Measurements from ENCODE around the gene SLC7A6. TPM values are rescaled to one million over a fixed set of nuclear protein-coding genes. Genes with fewer than 3 reads are reported as not detected.

Gene SLC7A6
- total RNA-seq, 1 experiment from 2014 or later, result 17.4 TPM

DNA sequence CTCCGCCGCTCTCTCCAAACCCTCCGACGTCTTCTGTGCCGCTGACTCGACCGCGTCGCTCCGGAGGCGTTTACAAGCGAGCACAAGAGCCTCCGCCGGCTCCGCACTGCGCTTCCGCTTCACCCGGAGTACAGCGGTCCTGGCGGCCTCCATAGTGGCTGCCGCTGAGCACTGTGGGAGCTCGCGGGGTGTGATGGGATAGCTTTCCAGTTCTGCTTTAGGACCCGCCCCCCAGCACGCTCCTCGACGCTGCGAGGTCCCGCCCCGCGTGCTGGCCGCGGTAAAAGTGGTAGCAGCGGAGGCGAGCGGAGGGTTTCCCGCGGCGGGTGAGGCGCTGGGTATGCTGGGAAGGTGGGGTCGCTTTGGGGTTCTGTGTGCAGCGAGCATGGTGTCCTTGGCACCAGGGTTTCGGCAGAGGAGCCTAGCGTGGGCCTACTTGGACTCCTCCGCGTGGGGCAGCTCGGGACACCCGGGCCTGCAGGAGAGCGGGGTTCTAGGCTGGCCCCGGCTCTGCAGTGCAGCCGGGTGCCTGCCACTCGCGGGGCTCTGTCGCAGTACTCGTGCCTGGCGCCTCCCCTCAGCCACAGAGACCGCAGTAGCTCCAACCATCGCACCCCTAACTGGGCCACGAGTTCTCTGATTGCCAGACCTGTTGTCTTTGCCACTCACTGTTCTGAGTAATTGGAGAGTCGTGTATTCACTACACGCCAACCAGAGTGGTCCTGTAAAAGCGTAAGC, 46.6 kb downstream of the SLC7A6 start, which contains the start of the genes PRMT7 and SLC7A6OS:
PRMT7 (plus strand) TSS at position 246 of the 738 bp plus-strand sequence. CDS start 4,961 bp downstream, outside the sequence.
SLC7A6OS (minus strand) TSS at position 173 of the 738 bp plus-strand sequence; CDS start at position 153, 20 bp downstream.
- Histone ChIP-seq H3K36me3 (no peaks in the 10 kb centered on the region; the same call in none of the 2 replicates), H3K4me3 (peak within 1 kb of the TSS; percentile 81), H3K27me3 (no peaks in the 10 kb centered on the region), H3K9me3 (replicated peaks) (no peaks in the 10 kb centered on the region), H3K4me1 (no peaks in the 10 kb centered on the region), H3K27ac (peak within 1 kb of the TSS; percentile 78)
- peak; percentile 89 for DNase-seq

DNA sequence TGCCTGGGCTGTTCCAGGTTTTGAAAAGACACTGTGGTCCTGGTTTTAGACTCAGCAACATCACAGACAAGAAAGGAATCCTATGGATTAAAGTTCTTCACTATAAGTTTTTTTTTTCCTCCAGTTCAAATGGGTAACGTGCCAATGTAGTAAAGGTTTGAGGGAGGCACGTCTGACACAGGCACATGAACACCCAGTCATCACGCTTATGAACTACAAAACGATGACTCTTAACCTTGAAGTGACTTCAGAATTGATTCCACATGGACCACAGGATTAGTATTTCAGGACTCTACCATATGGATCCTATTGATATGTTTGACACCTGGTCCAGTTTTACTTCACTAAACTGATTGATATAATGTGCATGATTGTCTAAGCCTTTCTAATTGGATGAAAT, 48.8 kb downstream of the SLC7A6 start:
- no peaks in the 10 kb centered on the region; the same call in none of the 2 replicates for H3K36me3 ChIP-seq
- H3K4me1 ChIP-seq, result no peaks in the 10 kb centered on the region
- DNase-seq, result no peak

DNA sequence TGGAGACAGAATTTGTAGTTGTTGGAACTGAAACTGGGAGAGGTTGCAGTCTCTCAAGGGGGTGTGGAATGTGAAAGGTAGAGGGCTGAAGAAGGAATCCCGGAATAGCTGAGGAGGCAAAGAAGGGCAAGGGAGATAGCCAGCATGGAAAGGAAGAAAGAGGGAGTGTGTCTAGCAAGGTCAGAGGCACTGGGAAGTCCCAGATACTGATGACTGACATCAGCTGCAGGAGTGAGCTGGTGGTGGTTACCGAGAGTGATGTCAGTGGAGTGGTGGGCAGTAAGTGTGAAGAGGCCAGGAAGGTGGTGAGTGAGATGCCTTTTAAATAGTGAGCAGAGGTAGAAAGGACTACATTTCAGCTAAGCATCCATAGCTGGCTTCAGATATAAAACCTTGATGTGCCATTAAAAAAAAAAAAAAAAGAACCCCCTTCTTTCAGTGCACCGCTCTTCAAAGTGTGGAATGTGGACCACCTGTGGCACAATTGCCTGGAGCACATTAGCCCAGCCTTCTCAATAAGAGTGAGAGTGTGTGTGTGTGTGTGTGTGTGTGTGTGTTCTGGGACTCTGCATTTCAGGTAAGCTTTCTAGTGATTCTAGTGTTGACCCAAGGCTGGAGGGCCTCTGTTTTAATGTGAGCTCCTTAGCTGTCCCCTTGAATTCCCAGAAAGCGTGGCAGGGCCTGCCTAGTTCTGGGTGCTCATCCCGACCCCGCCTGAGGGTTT, 55.0 kb downstream of the SLC7A6 start:
- no peak overlapping the region for H3K4me3 ChIP-seq
- no peaks in the 10 kb centered on the region for H3K9me3 ChIP-seq (replicated peaks)
- H3K27ac ChIP-seq, result no peak overlapping the region
- H3K36me3 ChIP-seq, result no peaks in the 10 kb centered on the region
- H3K4me1 ChIP-seq, result no peaks in the 10 kb centered on the region
- no peaks in the 10 kb centered on the region for H3K27me3 ChIP-seq
- no peak for DNase-seq

More for the DNA sequence above, 48.8 kb downstream of the SLC7A6 start:
- no peak overlapping the region for H3K4me3 ChIP-seq
- no peaks in the 10 kb centered on the region for H3K9me3 ChIP-seq (replicated peaks)
- H3K27me3 ChIP-seq, result no peaks in the 10 kb centered on the region
- no peak overlapping the region for H3K27ac ChIP-seq

DNA sequence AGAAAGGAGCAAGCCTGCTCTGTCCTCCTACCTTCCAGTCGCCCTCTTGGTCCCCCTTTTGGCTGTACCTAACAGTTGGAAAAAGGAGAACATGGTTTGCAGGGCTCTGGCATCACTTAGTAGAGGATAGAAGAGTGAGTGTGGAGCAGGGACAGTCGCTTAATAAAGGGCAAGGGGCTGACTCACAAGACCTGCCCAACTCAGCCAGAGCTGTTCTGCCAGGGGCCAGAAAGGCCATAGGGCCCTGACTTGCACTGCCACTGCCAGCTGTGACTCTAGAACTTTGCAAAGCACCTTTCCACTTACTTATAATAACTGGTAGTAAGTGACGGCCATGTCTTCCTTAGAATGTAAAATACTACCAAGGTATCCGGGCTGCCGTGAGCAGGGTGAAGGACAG, 60.0 kb downstream of the SLC7A6 start:
- Histone ChIP-seq H3K36me3 (peaks cover 3% of the 10 kb centered on the region; the same call in 1 of the 2 replicates), H3K4me1 (no peaks in the 10 kb centered on the region; the same call in 1 of the 2 replicates), H3K27ac (no peak overlapping the region), H3K4me3 (no peak overlapping the region), H3K9me3 (replicated peaks) (no peaks in the 10 kb centered on the region), H3K27me3 (no peaks in the 10 kb centered on the region)
- DNase-seq, result no peak

DNA sequence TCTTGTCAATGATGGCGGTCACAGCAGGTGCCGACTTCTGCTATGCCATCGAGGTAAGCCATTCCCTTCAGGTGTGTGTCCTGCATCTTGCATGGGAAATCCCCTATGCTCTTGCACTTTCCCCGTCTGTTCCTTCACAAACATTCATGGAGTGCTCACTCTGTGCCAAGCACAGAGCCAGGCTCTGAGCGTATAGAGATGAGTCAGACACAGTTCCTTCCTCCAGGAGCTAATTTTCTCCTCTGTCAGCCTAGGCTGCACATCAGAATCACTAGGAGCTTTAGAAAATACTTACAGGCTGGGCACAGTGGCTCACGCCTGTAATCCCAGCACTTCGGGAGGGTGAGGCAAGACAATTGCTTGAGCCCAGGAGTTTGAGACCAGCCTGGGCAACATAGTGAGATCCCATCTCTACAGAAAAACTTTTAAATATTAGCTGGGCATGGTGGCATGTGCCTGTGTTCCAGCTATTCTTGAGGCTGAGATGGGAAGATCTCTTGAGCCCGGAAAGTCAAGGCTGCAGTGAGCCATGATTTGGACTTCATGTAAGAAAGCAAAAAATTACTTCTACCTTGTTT, 60.5 kb downstream of the SLC7A6 start:
- Histone ChIP-seq H3K4me1 (no peaks in the 10 kb centered on the region; the same call in 1 of the 2 replicates), H3K4me3 (no peak overlapping the region), H3K36me3 (peaks cover 3% of the 10 kb centered on the region; the same call in 1 of the 2 replicates), H3K9me3 (replicated peaks) (no peaks in the 10 kb centered on the region), H3K27me3 (no peaks in the 10 kb centered on the region), H3K27ac (no peak overlapping the region)
- no peak for DNase-seq

DNA sequence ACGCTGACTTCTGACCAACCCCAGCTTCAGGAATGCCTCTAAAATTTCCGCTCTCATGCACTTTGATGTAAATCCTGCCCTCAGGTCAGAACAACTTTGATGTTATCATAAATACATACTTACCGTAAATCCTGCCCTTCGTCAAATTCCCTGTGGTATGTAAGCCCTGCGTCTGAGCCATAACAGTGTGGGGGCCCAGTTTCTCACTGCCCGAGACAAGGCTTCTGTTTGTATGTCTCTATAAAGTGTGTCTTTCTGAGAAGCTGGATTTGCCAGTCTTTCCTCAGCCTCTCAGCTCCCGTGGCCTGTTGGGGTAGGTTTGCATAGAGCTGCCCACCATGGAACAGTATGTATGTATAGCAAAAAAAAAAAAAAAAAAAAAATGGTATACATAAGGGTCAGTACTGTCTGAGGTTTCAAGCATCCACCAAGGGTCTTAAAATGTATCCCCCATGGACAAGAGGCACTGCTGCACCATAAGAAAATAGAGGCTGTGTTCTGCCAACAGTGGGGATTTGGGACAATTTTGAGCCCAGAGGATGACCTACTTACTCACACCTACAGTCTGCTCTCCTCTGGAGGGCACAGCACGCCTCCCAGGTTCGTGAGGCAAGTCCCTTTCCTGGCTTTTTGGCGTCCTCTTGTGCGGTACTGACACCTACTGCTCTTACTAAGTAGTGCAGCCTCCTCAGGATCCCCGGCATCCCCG, 64.0 kb downstream of the SLC7A6 start:
- Histone ChIP-seq H3K36me3 (peaks cover 3% of the 10 kb centered on the region; the same call in 1 of the 2 replicates), H3K9me3 (replicated peaks) (no peaks in the 10 kb centered on the region), H3K4me1 (no peaks in the 10 kb centered on the region; the same call in 1 of the 2 replicates), H3K27ac (no peak overlapping the region), H3K4me3 (no peak overlapping the region), H3K27me3 (no peaks in the 10 kb centered on the region)
- peak; percentile 72 to 82 for DNase-seq

DNA sequence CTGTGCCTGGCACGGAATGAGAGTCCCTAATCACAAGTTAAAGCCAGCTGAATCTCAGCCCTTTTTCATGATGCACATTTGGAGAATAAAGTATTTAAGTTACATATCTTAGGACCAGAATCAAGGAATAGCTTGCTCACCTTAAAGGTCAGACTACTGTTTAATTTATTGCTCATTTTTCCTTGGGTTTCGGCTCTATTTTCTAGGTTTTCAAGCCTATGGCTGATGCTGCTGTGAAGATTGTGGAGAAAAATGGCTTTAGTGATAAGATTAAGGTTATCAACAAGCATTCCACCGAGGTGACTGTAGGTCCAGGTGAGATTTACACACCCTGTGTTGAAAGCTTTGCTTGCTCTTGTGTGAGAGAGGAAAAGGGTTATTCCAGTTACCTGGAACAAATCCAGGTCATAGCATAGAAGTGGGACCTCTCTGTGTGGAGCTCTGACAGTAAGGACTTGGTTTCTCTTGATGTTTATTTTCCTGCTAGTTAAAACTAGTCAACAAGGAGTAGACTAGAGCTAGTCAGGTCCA, 64.6 kb downstream of the SLC7A6 start:
- no peak for DNase-seq

DNA sequence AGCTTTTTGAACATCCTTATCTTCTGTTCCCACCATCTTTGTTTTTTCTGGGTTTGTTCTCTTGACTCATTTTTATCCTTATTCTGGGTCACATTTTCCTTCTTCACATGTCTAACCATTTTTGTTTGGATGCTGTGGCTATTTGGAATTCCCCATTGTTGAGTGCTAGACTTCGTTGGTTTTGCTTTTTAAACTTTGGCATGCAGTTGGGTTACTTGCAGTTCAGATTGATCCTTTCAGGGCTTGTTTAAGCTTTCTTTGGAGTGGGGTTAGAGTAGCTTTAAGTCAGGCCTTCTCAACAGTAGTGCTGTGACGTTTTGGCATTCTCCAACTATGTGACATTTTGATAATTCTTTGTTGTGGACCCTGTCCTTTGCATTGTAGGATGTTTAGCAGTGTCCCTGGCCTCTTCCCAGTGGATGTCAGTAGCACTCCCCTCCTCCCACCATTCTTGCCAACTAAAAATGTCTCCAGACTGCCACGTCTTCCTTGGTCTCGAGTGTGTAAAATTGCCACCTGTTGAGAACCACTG, 67.6 kb downstream of the SLC7A6 start:
- Histone ChIP-seq H3K27me3 (no peaks in the 10 kb centered on the region), H3K27ac (no peak overlapping the region), H3K36me3 (0 out of 2 replicates have a peak, but pooled peaks cover 3% of the 10 kb centered on the region), H3K4me1 (no peaks in the 10 kb centered on the region; the same call in 1 of the 2 replicates), H3K9me3 (replicated peaks) (no peaks in the 10 kb centered on the region), H3K4me3 (no peak overlapping the region)
- DNase-seq, result no peak

More for the DNA sequence above, 64.6 kb downstream of the SLC7A6 start:
- H3K9me3 ChIP-seq (replicated peaks), result no peaks in the 10 kb centered on the region
- H3K4me1 ChIP-seq, result no peaks in the 10 kb centered on the region; the same call in 1 of the 2 replicates
- no peaks in the 10 kb centered on the region for H3K27me3 ChIP-seq
- no peak overlapping the region for H3K27ac ChIP-seq
- peaks cover 3% of the 10 kb centered on the region; the same call in 1 of the 2 replicates for H3K36me3 ChIP-seq
- H3K4me3 ChIP-seq, result no peak overlapping the region

DNA sequence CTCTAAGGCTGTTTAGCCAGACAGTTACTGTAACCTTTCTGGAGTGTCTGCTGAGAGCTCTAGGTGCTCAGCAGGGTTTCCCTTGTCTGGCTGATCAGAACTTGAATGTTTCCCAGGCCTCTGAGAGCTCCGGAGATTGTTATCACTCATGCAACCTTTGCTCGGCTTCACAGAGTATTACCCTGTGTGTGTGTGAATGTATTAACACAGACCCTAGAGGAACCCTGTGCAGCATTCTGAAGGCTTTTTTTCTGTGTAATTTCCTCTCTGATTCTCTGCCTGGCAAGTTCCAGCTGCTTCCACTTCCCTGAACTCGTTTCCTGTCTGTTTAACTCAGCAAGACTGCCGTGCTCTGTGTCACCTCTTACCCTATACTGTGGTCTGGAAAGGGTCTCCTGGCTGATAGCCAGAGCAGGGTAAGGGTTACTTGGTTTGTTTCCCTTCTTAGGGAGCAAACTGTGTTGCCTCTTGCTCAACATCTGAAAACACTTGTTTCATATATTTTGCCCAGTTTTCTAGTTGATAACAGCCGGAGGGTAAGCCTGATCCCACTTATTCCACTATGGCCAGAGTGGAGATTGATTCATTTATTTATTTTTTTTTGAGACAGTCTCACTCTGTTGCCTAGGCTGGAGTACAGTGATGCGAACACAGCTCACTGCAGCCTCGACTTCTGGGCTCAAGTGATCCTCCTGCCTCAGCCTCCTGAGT, 68.2 kb downstream of the SLC7A6 start:
- H3K36me3 ChIP-seq, result 0 out of 2 replicates have a peak, but pooled peaks cover 3% of the 10 kb centered on the region
- no peak overlapping the region for H3K27ac ChIP-seq
- H3K9me3 ChIP-seq (replicated peaks), result no peaks in the 10 kb centered on the region
- no peak for DNase-seq
- no peak overlapping the region for H3K4me3 ChIP-seq
- no peaks in the 10 kb centered on the region for H3K27me3 ChIP-seq
- no peaks in the 10 kb centered on the region; the same call in 1 of the 2 replicates for H3K4me1 ChIP-seq

DNA sequence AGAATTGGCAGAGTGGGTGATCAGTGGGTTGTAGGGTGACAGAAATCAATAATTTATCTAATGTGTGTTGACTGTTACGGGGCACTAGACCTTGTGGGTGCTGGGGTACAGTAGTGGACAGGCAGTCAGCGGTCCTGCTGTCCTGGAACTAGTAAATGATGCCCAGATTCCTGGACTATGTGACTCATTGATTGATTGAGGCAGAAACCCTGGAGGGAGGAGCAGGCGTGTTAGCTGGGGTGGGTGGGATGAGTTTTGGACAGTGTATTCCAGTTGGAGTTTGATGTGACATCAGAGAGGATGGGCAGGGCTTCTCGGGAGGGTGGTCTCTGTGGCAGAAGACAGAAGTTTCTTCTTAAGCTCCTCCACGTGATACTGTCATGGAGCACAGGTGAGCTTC, 70.8 kb downstream of the SLC7A6 start:
- H3K9me3 ChIP-seq (replicated peaks), result no peaks in the 10 kb centered on the region
- no peak for DNase-seq
- H3K27me3 ChIP-seq, result no peaks in the 10 kb centered on the region
- H3K27ac ChIP-seq, result no peak overlapping the region
- H3K36me3 ChIP-seq, result no peaks in the 10 kb centered on the region
- no peak overlapping the region for H3K4me3 ChIP-seq
- H3K4me1 ChIP-seq, result no peaks in the 10 kb centered on the region

DNA sequence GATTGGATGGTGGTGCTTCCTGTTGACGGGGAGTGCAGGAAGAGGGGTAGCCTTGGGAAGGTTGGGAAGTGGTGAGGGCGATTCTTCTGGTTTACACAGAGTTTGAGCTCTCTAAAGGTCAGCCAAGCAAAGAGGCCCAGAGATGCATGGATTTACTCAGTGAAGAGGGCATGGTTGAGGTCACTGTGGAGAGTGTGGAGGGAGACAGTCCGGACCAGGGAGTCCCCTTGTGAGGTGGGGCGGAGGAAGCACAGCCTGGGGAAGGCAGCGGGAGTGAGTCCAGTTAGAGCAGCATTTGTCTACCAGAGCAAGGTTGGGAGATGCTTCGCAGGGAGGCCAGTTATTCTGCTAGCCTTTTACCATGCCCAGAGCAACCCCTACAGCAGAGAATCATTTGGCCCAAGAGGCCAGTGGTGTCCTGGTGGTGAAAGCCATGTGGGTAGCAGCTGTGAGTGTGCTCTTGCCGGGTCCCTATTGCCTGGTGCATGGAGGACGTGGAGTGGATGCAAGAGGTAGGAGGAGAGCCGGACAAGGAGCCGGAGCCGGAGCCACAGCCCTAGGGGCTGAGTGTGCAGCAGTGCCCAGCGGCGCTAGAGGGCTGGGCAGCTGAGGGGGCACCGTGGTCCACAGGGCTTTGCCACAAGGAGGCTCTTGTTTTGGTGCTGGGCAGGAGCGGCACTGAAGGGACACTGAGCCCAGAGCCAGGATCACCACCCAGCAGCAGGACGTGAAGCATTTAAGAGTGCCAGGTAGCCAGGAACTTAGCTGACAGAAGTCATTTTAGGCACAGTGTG, 74.2 kb downstream of the SLC7A6 start:
- no peaks in the 10 kb centered on the region for H3K9me3 ChIP-seq (replicated peaks)
- H3K36me3 ChIP-seq, result no peaks in the 10 kb centered on the region
- no peaks in the 10 kb centered on the region for H3K4me1 ChIP-seq
- no peak overlapping the region for H3K4me3 ChIP-seq
- H3K27ac ChIP-seq, result no peak overlapping the region
- no peak for DNase-seq
- no peaks in the 10 kb centered on the region for H3K27me3 ChIP-seq

DNA sequence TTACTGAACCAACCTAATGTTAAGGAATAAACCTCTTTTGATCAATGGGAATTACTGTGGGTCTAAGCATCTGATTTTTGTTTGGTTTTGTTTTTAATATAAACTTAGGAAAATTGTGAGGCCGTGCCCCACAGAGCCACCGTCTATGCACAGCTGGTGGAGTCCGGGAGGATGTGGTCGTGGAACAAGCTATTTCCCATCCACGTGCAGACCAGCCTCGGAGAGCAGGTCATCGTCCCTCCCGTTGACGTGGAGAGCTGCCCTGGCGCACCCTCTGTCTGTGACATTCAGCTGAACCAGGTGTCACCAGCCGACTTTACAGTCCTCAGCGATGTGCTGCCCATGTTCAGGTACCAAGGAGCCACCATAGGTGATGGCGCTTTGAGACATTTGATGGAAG, 74.9 kb downstream of the SLC7A6 start:
- Histone ChIP-seq H3K9me3 (replicated peaks) (no peaks in the 10 kb centered on the region), H3K4me3 (no peak overlapping the region), H3K27me3 (no peaks in the 10 kb centered on the region), H3K27ac (no peak overlapping the region), H3K4me1 (no peaks in the 10 kb centered on the region), H3K36me3 (no peaks in the 10 kb centered on the region)
- no peak for DNase-seq

DNA sequence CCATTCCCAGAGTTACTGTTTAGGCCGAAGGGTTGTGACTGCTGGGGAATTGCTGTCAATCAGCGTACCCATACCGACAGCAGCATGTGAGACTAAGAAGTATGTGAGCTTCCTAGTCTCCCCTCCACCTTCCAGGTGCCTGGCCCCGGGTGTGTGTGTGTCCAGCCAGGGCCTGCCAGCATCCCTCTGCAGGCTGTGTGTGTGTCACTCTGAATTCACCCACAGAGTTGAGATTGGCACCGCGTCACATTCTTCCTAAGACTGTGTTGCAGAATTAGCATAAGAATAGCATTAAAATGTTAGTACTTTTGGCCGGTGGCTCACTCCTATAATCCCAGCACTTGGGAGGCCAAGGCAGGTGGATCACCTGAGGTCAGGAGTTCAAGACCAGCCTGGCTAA, 78.3 kb downstream of the SLC7A6 start:
- Histone ChIP-seq H3K4me3 (no peak overlapping the region), H3K9me3 (replicated peaks) (no peaks in the 10 kb centered on the region), H3K27me3 (no peaks in the 10 kb centered on the region), H3K36me3 (no peaks in the 10 kb centered on the region), H3K27ac (no peak overlapping the region), H3K4me1 (no peaks in the 10 kb centered on the region)
- no peak for DNase-seq

Data from SJCRH30 (cell line).